ENCODE measurements around the gene CHRNA1.
"Not testable (repeated sequence)": the region's sequence is repeated elsewhere in the genome, so short reads cannot be mapped to it uniquely, and the experiment has no call there.

The CHRNA1 gene

DNA sequence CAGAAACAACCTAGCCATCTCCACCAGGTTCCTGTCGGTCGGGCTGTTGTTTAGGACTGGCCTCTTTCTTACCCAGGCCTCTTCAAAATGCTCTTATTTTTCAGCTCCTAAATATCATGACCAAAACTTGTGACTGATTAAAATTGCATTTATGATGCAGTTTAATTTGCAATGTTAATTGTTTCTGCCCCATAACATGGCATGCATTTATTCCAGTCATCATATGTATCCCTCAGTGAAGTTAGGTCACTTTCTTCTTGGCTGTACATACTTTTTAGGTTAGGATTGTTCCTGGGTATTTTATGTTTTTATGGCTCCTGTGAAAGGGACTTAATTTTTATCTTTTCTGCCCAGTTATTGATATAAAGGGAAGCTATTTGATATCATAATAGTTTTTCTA lies 50.6 kb downstream of the CHRNA1 start:
- Histone ChIP-seq H3K36me3 (ENCODE audit: insufficient read depth, low read length) (no peaks in the 10 kb centered on the region), H3K9me3 (ENCODE audit: insufficient read depth, low read depth, low read length) (no peaks in the 10 kb centered on the region; the same call in 1 of the 2 replicates), H3K4me1 (ENCODE audit: insufficient read depth, low read length) (no peaks in the 10 kb centered on the region), H3K27ac (ENCODE audit: low read depth, low read length) (no peak overlapping the region), H3K9ac (ENCODE audit: low read depth, low read length) (no peak overlapping the region), H3K27me3 (ENCODE audit: insufficient read depth, low read length) (no peaks in the 10 kb centered on the region), H3K4me3 (ENCODE audit: low read length) (no peak overlapping the region)
- 96% methylated on average over 2 of the region's 2 CpGs for WGBS

GRCh38 chr2:174711206-174711605 lies 53.1 kb downstream of the CHRNA1 start:
- Histone ChIP-seq H3K27me3 (ENCODE audit: insufficient read depth, low read length) (no peaks in the 10 kb centered on the region), H3K36me3 (ENCODE audit: insufficient read depth, low read length) (no peaks in the 10 kb centered on the region), H3K9me3 (ENCODE audit: insufficient read depth, low read depth, low read length) (no peaks in the 10 kb centered on the region), H3K4me3 (ENCODE audit: low read length) (no peak overlapping the region), H3K4me1 (ENCODE audit: insufficient read depth, low read length) (no peaks in the 10 kb centered on the region), H3K27ac (ENCODE audit: low read depth, low read length) (no peak overlapping the region), H3K9ac (ENCODE audit: low read depth, low read length) (no peak overlapping the region)
- 90% methylated on average over 6 of the region's 6 CpGs for WGBS

DNA sequence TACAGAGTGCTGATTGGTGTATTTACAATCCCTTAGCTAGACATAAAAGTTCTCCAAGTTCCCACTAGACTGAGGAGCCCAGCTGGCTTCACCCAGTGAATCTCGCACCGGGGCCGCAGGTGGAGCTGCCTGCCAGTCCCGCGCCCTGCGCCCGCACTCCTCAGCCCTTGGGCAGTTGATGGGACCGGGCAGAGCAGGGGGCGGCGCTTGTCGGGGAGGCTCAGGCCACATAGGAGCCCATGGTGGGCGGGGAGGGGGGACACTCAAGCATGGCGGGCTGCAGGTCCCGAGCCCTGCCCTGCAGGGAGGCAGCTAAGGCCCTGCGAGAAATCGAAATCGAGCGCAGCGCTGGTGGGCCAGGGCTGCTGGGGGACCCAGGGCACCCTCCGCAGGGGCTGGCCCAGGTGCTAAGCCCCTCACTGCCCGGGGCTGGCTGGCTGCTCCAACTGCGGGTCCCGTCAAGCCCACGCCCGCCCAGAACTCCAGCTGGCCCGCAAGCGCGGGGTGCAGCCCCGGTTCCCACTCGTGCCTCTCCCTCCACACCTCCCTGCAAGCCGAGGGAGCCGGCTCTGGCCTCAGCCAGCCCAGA lies 54.8 kb downstream of the CHRNA1 start:
- not testable (repeated sequence) for H3K9ac ChIP-seq (ENCODE audit: low read depth, low read length); H3K4me1 ChIP-seq (ENCODE audit: insufficient read depth, low read length); H3K4me3 ChIP-seq (ENCODE audit: low read length); H3K27ac ChIP-seq (ENCODE audit: low read depth, low read length); H3K27me3 ChIP-seq (ENCODE audit: insufficient read depth, low read length); H3K9me3 ChIP-seq (ENCODE audit: insufficient read depth, low read depth, low read length); H3K36me3 ChIP-seq (ENCODE audit: insufficient read depth, low read length)
- WGBS = 96% methylated on average over 32 of the region's 32 CpGs

GRCh38 chr2:174708713-174709112 lies 55.6 kb downstream of the CHRNA1 start:
- no peak overlapping the region for H3K4me3 ChIP-seq (ENCODE audit: low read length)
- H3K27me3 ChIP-seq (ENCODE audit: insufficient read depth, low read length) = no peaks in the 10 kb centered on the region
- 82% methylated on average over 9 of the region's 9 CpGs for WGBS
- no peak overlapping the region for H3K9ac ChIP-seq (ENCODE audit: low read depth, low read length)
- H3K4me1 ChIP-seq (ENCODE audit: insufficient read depth, low read length) = no peaks in the 10 kb centered on the region
- no peaks in the 10 kb centered on the region for H3K9me3 ChIP-seq (ENCODE audit: insufficient read depth, low read depth, low read length)
- H3K27ac ChIP-seq (ENCODE audit: low read depth, low read length) = no peak overlapping the region
- H3K36me3 ChIP-seq (ENCODE audit: insufficient read depth, low read length) = no peaks in the 10 kb centered on the region

- Histone ChIP-seq H3K27ac (ENCODE audit: low read depth, low read length) (no peak overlapping the region), H3K4me3 (ENCODE audit: low read length) (no peak overlapping the region), H3K9ac (ENCODE audit: low read depth, low read length) (no peak overlapping the region), H3K9me3 (ENCODE audit: insufficient read depth, low read depth, low read length) (no peaks in the 10 kb centered on the region), H3K27me3 (ENCODE audit: insufficient read depth, low read length) (no peaks in the 10 kb centered on the region), H3K36me3 (ENCODE audit: insufficient read depth, low read length) (no peaks in the 10 kb centered on the region), H3K4me1 (ENCODE audit: insufficient read depth, low read length) (no peaks in the 10 kb centered on the region)
- 91% methylated on average over 3 of the region's 4 CpGs for WGBS
Measured at GRCh38 chr2:174705321-174705720, 59.0 kb downstream of the CHRNA1 start.

GRCh38 chr2:174704642-174705041 lies 59.6 kb downstream of the CHRNA1 start:
- Histone ChIP-seq H3K4me1 (ENCODE audit: insufficient read depth, low read length) (no peaks in the 10 kb centered on the region), H3K27me3 (ENCODE audit: insufficient read depth, low read length) (no peaks in the 10 kb centered on the region), H3K4me3 (ENCODE audit: low read length) (no peak overlapping the region), H3K36me3 (ENCODE audit: insufficient read depth, low read length) (no peaks in the 10 kb centered on the region), H3K9me3 (ENCODE audit: insufficient read depth, low read depth, low read length) (no peaks in the 10 kb centered on the region), H3K9ac (ENCODE audit: low read depth, low read length) (no peak overlapping the region), H3K27ac (ENCODE audit: low read depth, low read length) (no peak overlapping the region)
- WGBS = 75% methylated on average over 1 of the region's 1 CpG

- Histone ChIP-seq H3K4me1 (ENCODE audit: insufficient read depth, low read length) (no peaks in the 10 kb centered on the region), H3K27me3 (ENCODE audit: insufficient read depth, low read length) (no peaks in the 10 kb centered on the region), H3K4me3 (ENCODE audit: low read length) (no peak overlapping the region), H3K36me3 (ENCODE audit: insufficient read depth, low read length) (no peaks in the 10 kb centered on the region), H3K9me3 (ENCODE audit: insufficient read depth, low read depth, low read length) (no peaks in the 10 kb centered on the region), H3K9ac (ENCODE audit: low read depth, low read length) (no peak overlapping the region), H3K27ac (ENCODE audit: low read depth, low read length) (no peak overlapping the region)
- WGBS = 95% methylated on average over 2 of the region's 3 CpGs
Measured at GRCh38 chr2:174704061-174704460, 60.2 kb downstream of the CHRNA1 start.

- H3K4me1 ChIP-seq (ENCODE audit: insufficient read depth, low read length) = no peaks in the 10 kb centered on the region
- 93% methylated on average over 3 of the region's 3 CpGs for WGBS
Measured at GRCh38 chr2:174703430-174703829, 60.8 kb downstream of the CHRNA1 start.

DNA sequence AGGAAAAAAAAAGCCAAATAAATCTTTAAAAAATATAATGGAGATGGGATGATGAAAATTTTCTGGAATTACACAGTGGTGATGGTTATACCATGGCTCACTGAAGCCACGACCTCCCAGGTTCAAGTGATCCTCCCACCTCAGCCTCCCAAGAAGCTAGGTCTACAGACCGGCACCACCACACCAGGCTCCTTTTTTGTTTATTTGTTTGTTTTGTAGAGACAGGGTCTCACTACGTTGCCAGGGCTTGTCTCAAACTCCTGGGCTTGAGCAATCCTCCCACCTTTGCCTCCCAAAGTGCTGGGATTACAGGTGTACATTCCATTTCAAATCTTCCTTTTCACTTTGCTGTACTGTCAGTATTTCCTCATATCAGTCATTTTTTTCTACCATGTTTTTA lies 61.7 kb downstream of the CHRNA1 start:
- Histone ChIP-seq H3K9ac (ENCODE audit: low read depth, low read length) (no peak overlapping the region), H3K4me1 (ENCODE audit: insufficient read depth, low read length) (no peaks in the 10 kb centered on the region), H3K9me3 (ENCODE audit: insufficient read depth, low read depth, low read length) (no peaks in the 10 kb centered on the region), H3K4me3 (ENCODE audit: low read length) (no peak overlapping the region), H3K36me3 (ENCODE audit: insufficient read depth, low read length) (no peaks in the 10 kb centered on the region), H3K27ac (ENCODE audit: low read depth, low read length) (no peak overlapping the region), H3K27me3 (ENCODE audit: insufficient read depth, low read length) (no peaks in the 10 kb centered on the region)
- 88% methylated on average over 2 of the region's 3 CpGs for WGBS

More at GRCh38 chr2:174703430-174703829, 60.8 kb downstream of the CHRNA1 start:
- no peak overlapping the region for H3K9ac ChIP-seq (ENCODE audit: low read depth, low read length)
- no peak overlapping the region for H3K4me3 ChIP-seq (ENCODE audit: low read length)
- no peaks in the 10 kb centered on the region for H3K36me3 ChIP-seq (ENCODE audit: insufficient read depth, low read length)
- H3K27ac ChIP-seq (ENCODE audit: low read depth, low read length) = no peak overlapping the region
- no peaks in the 10 kb centered on the region for H3K9me3 ChIP-seq (ENCODE audit: insufficient read depth, low read depth, low read length)
- H3K27me3 ChIP-seq (ENCODE audit: insufficient read depth, low read length) = no peaks in the 10 kb centered on the region

DNA sequence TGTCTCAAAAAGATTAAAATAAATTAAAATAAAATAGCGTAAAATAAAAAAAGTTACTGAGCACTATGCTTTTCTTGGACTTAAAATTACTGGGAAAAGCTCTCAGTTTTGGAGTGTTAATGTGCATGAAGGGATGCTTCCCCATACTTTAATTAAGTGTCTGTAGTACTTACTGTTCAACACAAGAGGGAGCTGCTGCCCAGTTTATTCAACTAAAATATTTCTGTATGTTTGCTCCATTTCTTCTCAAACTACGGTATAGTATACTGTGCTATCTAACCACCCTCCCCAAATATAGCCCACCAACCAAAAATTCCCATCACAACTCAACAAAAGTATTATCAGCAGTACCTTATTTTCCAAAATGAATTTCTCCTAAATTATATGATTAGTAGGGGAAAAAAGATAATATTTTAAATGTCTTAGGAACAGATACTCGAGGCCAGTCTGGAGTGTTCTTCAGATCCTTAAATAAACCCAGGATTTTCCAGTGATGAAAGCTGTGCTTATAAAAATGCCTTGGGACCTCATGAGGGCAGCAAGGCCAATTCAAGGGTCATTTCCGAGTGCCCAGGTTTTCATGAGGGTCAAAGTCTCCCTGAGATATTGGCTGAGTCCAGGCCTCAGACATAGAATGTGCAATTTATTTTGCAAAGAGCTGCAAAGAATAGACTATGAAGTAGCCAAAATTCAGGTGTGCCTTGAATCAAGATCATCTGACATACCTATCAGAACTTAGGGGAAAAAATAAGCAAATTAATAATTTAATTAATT lies 64.1 kb downstream of the CHRNA1 start:
- Histone ChIP-seq H3K4me1 (ENCODE audit: insufficient read depth, low read length) (no peaks in the 10 kb centered on the region), H3K27ac (ENCODE audit: low read depth, low read length) (no peak overlapping the region), H3K9me3 (ENCODE audit: insufficient read depth, low read depth, low read length) (no peaks in the 10 kb centered on the region), H3K9ac (ENCODE audit: low read depth, low read length) (no peak overlapping the region), H3K4me3 (ENCODE audit: low read length) (no peak overlapping the region), H3K36me3 (ENCODE audit: insufficient read depth, low read length) (no peaks in the 10 kb centered on the region), H3K27me3 (ENCODE audit: insufficient read depth, low read length) (no peaks in the 10 kb centered on the region)
- 36% methylated on average over 4 of the region's 4 CpGs for WGBS

All from HUES64 (cell line).